Activated T-cell treated with anti-CD3 and anti-CD28 coated beads for 1 hour (primary cell): ENCODE results near the gene NPEPL1.

Source experiments
- DNase-seq: peaks from one replicate; pipeline ENCODE4 v3.0.0-alpha.2; 2020; ENCODE audit warnings: low read depth

NPEPL1 gene

GRCh38 chr20:58760856-58761255 is 68.3 kb downstream of the NPEPL1 start:
- DNase-seq, result no peak

GRCh38 chr20:58762120-58762519 is 69.5 kb downstream of the NPEPL1 start:
- no peak for DNase-seq

DNA sequence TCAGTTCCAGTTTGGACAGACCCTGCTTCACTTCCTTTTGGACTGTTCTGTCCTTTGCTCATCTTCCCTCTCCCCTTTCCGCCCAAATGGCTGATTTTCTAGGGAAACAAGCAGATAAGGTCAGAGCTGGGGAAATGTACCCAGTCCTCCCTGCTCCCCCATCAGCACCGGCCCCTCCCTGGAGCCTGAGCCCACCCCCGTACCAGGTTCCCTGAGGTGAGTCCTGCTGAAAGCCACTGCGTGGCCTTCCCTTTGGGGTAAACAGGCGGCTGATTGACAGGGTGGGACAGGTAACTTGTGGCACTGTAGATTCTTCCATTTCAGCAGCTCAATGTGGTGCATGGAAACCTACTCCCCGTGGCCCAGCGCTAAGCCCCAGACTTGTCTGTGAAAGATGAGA is 70.5 kb downstream of the NPEPL1 start:
- no peak for DNase-seq
